SIG-M5 treated with dmso at 0.1 percent for 504 hours (cell line): Measurements from ENCODE around the gene CARS2.
"Not testable (repeated sequence)": the region's sequence is repeated elsewhere in the genome, so short reads cannot be mapped to it uniquely, and the experiment has no call there.

Source experiments
- DNase-seq: peaks from one replicate; lab custom pipeline; 2025; ENCODE audit not compliant: unreplicated experiment; lab: John Stamatoyannopoulos, UW

CARS2 gene

GRCh38 chr13:110638814-110639806 lies 66.8 kb downstream of the CARS2 start:
- no peak for DNase-seq

- no peak for DNase-seq
Observed at GRCh38 chr13:110638257-110638656, 67.7 kb downstream of the CARS2 start.

DNA sequence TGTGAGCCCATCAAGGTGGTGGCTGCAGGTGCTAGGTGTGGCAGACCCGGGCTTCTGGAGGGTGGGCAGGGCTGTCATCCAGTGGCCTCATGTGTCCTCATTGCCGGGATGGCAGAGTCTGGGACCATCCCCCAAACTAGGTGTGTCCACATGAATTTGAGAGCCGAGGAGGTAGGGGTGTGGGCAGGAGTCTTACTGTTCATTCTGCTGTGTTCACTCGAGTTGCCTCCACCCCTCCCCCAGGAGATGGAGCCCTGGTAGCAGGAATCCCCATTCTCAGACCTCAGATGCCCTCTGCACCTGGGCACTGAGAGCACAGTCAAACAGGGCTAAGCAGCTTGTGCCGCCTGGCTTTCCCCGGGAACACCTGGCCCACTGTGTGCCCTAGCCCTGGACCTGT lies 68.2 kb downstream of the CARS2 start:
- no peak for DNase-seq

GRCh38 chr13:110637275-110637674 lies 68.6 kb downstream of the CARS2 start:
- no peak for DNase-seq

DNA sequence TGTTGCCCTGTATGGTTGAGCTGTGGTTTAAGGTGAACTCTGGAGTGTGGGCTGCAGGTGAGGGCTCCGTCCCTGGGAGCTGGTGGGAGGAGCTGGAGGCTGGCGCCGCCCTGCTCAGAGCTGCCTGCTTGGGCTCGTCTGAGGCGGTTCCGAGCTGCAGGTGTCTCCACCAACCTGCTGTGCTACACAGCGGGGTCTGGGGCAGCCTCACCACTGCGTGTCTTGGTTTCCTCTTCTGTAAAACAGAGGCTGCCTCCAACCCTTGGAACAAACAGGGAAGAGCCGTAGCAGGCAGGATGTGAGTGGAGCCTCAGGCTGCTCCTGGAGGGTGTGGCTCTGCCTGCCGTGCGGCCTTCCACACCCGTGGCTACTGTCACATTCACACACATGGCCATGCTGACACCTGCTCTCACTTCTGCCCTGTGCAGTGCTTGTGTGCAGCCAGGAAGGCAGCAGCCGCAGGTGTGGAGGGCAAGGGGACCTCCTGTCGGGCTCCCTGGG lies 69.2 kb downstream of the CARS2 start:
- no peak for DNase-seq

DNA sequence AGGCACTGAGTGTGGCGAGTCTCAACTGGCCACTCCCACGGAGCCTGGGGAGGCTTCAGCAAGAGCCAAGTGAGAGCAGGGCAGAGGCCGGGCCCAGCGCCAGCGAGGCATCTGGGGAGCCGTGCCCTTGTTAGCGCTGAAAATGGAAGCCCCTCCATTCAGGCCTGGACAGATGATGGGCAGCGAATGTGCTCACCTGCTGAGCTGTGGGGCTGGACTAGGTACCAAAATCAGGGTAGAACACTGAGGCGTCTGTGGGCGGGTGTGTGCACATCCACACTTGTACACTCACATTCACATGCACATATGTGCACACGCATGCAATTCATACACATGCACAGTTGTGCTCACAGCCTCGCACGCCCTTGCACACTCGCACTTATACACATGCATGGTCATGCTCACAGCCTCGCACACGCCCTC lies 69.9 kb downstream of the CARS2 start:
- DNase-seq: no peak

GRCh38 chr13:110635405-110636002 lies 70.4 kb downstream of the CARS2 start:
- no peak for DNase-seq

GRCh38 chr13:110634558-110634957 lies 71.4 kb downstream of the CARS2 start:
- no peak for DNase-seq

DNA sequence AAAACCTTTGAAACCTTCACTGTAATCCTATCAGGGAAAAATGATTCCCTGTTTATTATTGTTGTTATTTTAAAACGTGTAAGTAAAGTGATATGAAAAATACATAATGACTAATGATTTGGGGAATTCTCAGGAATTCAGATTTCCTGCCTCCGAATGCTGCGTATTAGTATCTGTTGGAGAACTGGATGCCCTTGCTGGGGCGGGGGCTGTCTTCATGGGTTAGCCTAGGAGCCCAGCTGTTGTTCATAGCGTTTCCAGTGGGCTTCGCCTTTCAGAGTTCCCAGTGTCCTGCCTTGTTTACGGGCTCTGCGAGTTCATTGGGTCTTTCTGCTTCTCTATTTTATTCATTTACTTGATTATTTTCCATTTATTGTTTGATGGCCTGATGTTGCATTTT lies 72.1 kb downstream of the CARS2 start:
- no peak for DNase-seq

DNA sequence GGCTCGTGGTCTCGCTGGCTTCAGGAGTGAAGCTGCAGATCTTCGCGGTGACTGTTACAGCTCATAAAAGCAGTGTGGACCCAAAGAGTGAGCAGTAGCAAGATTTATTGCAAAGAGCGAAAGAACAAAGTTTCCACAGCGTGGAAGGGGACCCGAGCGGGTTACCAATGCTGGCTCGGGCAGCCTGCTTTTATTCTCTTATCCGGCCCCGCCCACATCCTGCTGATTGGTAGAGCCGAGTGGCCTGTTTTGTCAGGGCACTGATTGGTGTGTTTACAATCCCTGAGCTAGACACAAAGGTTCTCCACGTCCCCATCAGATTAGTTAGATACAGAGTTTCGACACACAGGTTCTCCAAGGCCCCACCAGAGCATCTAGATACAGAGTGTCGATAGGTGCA lies 73.7 kb downstream of the CARS2 start:
- DNase-seq: not testable (repeated sequence)

DNA sequence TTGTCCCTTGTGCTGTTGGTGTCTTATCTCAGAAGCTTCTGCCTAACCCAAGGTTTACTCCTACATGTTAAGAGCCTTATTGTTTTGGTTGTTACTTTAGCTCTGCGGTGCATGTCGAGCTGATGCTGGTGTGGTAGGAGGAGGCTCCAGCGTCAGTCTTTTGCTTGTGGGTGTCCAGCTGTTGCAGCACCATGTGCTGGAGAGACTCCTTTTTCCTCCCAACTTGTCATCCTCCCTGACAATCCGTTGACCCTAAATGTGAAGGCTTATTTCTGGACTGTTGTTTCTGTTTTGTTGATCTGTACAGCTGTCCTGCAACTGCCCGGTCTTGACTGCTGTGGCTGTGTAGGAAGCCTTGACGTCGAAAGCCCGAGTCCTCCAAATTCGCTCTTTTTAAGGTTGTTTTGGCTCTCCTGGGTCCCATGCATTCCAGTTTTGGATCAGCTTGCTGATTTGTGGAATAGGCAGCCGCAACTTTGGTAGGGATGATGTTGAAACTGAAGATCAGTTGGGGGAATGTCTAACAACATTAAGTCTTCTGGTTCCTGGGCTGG lies 75.3 kb downstream of the CARS2 start:
- DNase-seq: no peak

GRCh38 chr13:110629735-110630134 lies 76.2 kb downstream of the CARS2 start:
- DNase-seq: no peak

DNA sequence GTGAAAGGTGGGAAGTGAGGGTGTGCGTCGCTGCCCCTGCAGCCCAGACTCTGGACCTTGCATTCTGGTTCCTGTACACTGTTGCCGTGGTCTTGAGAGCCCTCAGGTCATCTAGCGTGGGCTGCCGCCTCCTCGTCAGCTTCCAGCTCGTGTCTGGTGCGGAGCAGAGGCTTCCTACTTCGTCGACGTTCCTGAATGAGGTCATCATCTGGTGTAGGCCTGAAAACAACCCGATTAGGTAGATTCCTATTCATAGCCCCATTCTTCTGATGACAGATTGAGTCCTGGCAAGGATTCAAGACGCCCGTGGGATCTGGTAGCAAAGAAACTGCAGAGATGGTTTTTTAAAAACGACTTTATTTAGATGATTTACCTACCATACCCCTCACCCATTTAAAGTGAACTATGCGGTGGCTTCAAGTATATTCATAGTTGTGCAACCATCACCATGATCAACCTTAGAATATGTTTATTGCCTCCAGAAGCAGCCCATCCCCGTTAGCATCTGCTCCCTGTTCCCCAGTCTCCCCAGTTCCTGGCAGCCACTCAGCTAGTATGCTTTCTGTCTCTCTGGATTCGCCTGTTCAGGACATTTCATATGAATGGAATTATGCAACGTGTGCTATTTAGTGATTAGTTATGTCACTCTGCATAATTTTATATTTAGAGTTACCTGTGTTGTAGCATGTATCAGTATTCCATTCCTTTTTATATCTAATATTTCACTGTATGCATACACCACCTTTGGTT lies 76.8 kb downstream of the CARS2 start:
- no peak for DNase-seq

DNA sequence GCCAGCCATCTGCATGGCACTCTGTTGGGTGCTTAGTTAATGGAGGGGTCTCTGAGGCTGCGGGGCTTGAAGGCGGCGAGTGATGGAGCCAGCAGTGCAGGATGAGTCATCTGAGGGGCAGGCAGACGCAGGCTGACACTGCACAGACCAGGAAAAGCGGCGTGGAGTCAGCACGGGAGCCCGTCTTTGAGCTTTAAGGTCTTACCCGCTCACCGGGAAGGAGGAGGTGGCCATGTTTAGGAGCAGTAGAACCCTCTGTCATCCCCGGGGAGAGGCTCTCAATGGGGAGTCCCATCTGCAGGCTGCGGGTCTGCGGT lies 77.5 kb downstream of the CARS2 start:
- DNase-seq: no peak

- no peak for DNase-seq
Observed at GRCh38 chr13:110627761-110628476, 78.0 kb downstream of the CARS2 start.

DNA sequence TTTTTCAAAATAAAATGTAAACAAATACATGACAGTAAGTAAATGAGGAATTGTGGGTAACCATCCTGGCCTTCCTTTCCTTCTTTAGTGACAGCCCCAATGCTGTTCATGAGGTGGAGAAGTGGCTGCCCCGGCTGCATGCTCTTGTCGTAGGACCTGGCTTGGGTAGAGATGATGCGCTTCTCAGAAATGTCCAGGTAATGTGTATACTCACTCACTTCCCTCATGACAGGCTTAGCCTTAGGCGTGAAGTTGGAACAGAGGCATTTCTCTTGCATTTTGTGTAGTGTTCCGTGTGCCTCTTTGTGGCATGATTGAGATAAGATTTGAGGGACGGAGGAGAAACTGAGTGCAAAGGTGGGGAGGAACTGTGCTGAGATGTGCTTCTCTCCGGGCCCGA lies 78.6 kb downstream of the CARS2 start:
- DNase-seq: no peak

DNA sequence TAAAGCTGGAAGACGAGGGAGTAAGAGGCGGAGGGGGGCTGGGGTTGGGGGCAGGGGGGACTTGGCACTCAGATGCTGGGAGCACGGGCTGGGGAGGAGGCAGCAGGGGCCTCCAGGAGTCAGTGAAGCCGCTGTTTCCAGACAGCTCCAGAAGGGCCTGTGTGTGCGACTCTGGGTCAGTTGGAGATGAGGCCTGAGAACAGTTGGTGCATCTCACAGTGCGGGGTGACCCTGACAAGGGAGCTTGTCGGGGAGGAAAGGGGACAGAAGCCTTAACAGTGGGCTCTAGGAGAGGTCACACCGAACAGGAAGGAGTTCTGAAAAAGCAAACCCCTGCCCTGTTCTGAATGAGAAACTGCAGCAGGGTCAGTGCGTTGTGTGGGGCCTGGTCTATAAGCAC lies 79.4 kb downstream of the CARS2 start:
- no peak for DNase-seq

- no peak for DNase-seq
Observed at GRCh38 chr13:110625771-110626321, 80.1 kb downstream of the CARS2 start.

GRCh38 chr13:110624766-110625756 lies 80.9 kb downstream of the CARS2 start:
- no peak for DNase-seq
